Measurements from ENCODE around the gene IDS.
"Not testable (repeated sequence)": the region's sequence is repeated elsewhere in the genome, so short reads cannot be mapped to it uniquely, and the experiment has no call there.

Gene IDS

DNA sequence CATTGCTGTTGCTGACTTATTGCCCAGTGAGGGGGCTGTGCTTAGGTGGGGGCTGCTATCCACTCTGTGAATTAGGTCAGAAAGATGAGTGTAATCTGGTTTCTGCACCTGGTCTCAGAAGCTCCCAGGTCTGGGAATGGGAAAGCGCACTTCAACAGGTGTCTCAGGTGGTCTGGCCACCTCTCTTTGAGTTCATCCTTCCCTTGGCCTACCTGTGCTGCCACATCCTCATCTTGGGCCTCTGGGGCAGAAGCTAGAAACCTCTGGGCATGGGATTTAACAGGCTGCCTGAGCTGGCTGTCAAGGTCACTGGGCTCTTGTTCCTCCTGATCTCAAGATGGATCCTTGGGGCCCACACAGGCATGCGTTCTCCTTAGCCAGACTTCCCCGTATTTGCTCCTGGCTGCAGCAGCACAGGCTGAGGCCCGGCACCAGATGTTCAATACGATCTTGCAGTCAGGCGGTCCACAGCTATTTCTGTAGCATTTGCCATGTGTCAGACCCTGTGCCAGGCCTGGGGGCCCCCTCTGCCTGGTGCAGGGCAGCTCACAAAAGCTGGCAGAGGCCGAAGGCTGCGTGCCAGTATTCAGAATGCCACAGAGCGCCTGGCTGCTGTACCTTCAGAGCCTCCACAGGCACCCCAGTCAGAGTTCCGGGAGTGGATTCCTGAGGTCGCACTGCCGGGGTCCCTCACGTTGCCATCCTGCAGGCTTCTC is 21.4 kb upstream of the IDS start:
- DNase-seq, result not testable (repeated sequence)

DNA sequence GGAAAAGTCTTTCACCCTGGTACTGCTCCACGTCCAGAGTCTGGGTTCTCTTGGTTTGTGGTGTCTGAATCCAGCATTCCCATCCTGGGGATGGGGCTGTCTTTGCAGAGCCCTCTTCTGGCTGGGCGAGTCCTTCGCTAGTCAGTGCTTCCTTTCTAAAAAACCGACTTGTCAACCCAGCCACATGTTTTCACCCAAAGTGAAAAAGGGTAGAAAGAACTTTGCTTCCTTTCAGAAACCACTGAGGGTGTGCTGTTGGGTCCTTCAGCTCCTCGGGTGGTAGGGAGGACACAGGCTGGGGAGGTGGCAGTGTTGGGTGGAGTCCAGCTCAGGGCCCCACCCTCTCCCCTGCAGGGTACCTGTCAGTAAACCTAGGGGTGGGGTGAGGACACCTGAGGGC is 20.8 kb upstream of the IDS start:
- not testable (repeated sequence) for DNase-seq

DNA sequence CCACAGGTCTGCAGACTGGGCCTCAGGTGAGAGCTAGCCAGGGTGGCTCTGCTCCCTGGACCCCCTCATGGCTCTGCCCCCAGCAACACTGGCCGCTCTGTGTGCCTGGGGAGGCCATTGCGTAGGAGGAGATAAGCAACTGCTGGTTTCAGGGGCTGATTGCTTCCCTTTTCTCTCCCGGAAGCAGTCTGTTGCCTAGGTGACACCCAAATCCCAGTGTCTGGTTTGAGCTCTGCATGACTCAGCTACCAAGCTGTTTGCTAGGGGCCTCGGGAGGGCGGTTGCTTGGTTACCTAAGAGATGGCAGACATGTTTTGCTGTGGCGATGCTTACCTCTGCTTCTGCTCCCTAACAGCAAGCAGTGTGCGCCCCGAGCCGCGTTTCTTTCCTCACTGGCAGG is 20.3 kb upstream of the IDS start:
- peak in 2 of 4 experiments; percentile 25 to 47 for DNase-seq

DNA sequence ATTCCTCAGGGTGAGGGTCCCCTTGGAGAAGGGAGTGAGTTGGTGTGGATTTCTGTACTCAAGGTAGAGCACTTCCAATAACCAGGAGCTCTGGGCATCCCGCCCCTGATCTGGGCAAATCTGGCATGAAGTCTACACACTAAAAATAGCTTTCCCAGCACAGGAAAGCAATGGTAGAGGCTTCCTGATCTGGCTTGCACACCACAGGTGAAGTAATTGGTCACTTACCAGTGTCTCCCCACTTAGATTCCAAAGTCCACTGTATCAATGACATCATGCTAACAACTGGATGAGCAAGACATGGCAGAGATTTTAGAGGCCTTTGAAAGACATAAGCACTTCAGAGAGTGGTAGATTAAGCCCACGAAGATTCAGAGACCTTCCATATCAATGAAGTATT is 17.8 kb upstream of the IDS start:
- no peak for DNase-seq

DNA sequence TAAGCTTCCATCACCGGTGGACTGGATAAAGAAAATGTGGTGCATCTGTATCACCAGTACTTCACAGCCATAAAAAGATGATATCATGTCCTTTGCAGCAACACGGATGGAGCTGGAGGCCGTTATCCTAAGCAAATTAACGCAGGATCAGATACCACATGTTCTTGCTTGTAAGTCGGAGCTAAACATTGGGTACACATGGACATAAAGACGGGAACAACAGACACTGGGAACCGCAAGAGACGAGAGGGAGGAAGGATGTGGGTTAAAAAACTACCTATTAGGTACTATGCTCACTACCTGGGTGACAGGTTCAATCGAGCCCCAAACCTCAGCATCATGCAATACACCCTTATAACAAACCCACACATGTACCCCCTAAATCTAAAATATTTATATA is 16.3 kb upstream of the IDS start:
- no peak for DNase-seq

DNA sequence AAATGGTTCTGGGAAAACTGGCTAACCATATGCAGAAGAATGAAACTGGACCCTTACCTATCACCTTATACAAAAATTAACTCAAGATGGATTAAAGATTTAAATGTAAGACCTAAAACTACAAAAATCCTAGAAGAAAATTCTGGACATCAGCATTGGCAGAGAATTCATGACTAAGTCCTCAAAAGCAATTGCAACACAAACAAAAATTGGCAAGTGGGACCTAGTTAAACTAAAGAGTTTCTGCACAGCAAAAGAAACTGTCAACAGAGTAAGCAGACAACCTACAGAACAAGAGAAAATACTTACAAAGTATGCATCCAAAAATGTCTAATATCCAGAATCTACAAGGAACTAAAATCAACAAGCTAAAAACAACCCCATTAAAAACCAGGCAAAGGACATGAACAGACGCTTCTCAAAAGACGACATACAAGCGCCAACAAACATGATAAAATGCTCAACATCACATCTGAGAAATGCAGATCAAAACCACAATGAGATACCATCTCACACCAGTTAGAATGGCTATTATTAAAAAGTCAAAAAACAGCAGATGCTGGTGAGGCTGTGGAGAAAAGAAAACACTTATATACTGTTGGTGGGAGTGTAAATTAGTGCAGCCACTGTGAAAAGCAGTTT is 15.7 kb upstream of the IDS start:
- DNase-seq, result not testable (repeated sequence)

DNA sequence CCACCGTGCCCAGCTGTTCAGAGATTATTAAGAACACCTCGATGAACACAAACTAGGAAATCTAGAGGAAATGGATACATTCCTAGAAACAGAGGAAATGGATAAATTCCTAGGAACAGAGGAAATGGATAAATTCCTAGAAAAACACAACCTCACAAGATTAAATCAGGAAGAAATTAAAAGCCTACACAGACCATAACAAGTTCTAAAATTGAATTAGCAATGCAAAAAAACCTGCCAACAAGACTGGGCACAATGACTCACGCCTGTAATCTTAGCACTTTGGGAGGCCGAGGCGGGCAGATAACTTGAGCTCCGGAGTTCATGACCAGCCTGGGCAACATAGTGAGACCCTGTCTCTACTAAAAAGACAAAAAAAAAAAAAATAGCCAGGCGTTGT is 13.1 kb upstream of the IDS start:
- no peak for DNase-seq

DNA sequence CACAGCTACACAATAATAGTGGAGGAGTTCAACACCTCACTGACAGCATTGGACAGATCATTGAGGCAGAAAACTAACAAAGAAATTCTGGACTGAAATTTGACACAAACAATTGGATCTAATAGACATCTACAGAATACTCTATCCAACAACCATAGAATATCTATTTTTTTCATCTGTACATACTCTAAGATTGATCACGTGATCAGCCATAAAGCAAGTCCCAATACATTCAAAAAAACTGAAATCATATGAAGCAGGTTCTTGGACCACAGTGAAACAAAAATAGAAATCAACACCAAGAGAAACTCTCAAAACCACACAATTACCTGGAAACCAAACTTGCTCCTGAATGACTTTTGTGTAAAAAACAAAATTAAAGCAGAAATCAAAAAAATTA is 12.2 kb upstream of the IDS start:
- DNase-seq, result no peak

DNA sequence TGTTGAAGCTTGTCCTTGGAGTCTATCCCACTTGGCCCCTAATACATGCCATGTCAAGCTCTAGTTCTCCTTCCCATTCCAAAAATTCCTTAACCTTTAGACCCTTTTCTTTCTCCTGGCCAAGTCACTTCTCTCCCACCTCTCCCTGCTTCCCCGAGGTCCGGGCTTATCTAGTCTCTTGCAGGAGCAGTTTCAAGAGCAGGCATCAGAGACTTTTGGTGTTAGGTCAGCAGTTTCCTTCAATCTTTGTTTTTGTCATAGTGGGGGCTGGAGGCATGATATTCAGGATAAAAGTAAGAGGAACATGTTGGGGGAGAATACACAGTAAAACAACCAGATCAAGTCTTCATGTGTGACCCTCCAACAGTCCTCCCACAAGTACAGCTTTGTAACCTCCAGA is 11.5 kb upstream of the IDS start:
- DNase-seq, result no peak

DNA sequence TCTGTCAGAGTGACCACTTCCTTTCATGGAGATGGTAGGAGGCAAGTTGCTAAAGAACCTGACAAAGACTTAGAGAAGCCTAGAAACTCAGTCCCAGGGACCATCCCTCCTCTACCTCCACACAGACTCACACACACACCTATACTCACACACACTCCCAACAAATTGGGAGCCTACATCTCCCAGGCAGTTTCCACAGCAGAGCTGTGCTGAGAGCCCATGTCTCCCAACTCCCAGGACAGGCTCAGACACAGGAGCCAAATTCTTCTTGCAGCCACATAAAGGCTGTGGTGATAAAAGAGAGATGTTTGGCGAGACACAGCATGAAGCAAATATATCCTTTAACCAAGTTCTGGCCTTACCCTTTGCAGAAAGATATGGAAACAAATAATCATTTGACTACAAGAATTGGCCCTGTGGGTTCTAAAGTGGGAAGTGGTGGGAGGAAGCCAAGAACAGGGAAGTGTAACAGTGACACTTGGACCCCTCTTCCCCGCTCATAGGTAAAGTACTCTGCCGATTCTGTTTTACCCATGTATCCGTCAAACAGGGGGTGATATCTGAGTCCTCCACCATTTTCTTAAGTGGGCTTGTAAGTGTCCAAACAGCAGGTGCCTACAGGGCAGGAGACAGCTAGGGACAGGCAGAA is 11.0 kb upstream of the IDS start:
- no peak for DNase-seq

DNA sequence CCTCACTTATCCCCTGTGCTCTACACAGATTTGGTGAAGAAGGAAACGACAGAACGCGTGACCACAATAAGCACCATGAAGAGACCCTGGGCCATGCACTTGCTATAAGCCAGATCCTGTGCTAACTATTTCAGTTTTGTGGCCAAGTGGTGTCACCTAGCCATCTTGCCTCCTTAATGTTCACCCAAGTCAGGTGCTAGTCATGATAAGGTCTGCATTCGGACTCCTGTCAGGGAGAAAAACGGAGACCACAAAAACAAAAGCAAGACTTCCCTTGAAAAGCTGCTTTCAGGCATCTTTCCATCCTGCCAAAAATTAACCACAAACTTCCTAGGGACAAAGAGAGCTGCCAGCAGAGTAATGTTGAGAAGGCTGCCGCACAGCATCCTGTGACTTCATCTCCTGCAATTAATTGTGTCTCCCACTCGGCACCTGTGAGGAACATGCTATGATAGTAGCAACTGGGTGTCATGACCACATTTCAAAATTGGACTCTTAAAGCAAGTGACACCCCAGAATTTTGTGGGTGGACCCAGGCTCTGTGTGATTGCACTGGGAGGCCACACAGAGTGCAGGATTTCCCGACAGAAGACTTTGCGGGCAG is 8.8 kb upstream of the IDS start:
- DNase-seq, result no peak

DNA sequence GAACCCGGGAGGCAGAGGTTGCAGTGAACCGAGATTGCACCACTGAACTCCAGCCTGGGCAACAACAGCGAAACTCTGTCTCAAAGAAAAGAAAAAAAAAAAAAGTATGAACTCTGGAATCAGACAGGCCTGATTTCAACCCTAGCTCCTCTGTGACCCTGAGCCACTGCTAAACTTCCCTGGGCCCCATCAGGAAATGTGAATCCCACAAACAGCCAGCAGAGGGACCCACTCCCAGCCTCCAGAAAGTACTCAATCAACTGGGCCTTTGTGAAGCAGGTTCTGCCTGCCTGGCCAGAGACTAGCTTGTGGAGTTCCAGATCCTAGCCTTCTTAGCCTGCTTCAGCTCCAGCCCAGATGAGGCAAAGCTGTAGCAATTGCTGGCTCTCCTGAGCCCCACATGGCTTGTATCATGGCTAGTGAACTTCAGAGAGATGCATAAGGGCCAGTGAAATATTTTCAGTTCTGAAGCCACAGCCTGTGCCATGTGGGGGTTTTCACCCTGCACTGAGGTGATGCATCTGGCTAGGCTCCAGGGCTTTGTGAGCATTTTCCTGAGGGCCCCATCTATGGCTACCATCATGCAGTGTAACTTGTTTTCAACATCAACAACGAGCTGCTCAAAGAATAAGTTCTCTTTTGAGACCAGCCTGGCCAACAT is 7.2 kb upstream of the IDS start:
- peak in 3 of 4 experiments; percentile 5 to 32 (median 10) for DNase-seq

DNA sequence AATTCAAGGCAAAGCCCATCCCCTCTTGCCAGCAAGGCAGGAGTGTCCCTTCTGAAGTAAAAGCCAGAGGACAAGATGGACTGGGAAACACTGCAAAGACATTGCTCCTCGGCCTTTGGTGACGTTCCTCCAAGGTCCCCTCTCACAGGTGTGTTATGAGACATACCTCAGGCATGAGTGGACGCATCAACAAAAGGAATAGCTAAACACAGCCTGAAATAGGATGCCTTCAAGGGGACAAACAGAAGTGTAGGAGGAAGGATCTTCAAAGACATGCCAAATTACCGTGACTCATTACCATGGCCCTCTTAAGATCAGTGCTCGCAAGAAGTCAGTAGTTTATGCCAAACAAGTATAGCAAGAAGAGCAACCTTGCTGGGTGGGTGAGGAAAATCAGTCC is 6.0 kb upstream of the IDS start:
- no peak for DNase-seq

DNA sequence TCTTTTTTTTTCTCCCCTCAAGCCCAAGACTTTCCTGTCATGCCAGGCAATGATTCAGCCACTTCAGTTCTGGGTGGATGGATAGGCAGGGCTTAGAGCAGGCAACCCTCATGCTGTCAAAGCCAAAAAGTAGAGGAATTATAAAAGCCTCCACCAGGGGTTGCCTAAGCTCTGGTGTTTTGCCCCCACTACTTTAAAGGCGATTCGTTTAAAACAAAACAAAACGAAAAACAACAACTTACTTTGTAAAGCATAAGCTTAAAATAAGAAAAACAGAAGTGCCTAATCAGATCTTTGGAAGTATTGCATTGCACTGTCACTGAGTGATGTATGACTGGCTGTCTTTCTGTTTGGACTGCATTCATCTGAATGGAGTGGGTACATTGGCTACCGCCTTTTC is 5.3 kb upstream of the IDS start:
- DNase-seq, result no peak

DNA sequence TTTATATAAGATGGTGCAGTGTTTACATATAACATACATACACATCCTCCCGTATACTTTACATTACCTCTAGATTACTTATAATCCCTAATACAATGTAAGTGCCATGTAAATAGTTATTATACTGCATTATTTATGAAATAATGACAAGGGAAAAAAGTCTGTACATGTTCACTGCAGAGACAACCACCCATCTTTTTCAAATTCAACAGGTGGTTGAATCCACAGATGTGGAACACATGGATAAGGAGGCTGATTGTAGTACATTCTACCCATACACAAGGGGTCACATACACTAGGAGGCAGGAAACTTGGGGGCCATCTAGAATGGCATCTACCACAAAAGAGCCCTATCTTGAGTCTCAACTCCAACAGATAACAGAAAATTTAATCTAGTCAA is 3.4 kb upstream of the IDS start:
- no peak for DNase-seq

DNA sequence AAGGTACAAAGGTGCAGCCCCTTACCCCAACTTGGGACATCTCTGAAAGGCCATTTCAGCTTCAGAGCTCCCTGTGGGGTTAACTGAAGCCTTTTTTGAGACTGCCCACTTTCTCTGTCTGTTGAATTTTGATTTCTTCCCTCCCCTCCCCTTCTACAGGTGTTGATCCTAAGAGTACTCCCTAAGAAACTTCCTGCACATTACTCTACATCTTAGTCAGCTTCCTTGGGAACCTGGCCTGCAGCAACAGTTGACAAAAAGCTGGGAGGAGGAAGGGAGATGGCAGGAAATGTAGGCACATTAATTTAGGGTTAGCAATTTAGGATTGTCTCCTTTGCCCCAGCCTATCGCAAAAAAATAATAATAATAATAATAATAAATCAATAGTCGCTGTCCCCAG is 1.2 kb upstream of the IDS start:
- DNase-seq, result no peak

DNA sequence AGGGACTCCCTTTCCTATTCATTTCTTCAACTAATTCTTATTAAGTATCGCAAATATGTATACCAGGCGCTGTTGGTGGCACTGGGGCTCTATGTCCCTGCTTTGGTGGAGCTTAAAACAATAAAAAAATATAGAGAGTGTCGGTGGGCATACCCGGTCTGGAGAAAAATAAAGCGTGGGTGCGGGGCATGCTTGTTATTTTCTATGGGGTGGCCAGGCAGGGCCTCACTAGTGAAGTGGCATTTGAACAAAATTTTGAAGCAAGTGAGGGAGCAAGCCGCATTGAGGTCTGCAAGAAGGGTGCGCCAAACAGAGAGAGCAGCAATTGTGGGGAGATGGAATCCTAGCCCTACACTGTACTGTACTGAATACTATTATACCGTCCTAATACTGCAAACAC is 565 bp upstream of the IDS start:
- DNase-seq, result no peak

DNA sequence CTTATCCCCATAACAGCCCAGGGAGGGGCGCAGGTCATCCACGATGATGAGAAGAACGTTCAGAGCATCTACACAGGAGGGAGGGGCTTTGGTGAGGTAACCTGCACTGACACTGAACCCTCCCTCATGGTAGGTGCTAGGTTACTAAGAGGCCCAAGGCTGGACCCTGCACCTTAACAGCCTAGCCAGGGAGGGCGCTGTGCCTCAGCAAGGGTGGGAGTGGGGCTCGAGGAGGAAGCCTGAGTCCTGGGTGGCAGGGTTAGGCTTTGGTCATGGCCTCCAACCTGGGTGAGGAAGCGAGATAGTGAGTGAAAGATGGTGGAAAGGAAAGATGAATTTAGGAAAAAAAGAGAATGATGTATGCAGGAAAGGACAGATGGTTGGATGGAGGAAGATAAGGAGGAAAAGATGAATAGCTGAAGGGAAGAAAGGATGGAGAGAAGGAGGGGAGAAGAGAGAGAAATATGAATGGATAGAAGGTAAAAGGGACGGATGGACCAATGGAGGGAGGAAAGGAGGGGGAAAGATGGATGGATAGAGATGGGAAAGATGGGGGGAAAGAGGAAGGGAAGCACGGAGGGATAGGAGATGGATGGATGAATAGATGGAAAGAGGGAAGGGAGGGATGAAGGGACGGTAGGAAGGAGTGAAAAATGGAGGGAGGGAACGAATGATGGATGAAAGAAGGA is 736 bp downstream of the IDS start:
- peak in 3 of 4 experiments; percentile 3 to 50 (median 27) for DNase-seq

DNA sequence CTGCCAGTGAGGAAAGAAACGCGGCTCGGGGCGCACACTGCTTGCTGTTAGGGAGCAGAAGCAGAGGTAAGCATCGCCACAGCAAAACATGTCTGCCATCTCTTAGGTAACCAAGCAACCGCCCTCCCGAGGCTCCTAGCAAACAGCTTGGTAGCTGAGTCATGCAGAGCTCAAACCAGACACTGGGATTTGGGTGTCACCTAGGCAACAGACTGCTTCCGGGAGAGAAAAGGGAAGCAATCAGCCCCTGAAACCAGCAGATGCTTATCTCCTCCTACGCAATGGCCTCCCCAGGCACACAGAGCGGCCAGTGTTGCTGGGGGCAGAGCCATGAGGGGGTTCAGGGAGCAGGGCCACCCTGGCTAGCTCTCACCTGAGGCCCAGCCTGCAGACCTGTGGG is 1.7 kb downstream of the IDS start:
- DNase-seq, result peak in 1 of 4 experiments; percentile 42

DNA sequence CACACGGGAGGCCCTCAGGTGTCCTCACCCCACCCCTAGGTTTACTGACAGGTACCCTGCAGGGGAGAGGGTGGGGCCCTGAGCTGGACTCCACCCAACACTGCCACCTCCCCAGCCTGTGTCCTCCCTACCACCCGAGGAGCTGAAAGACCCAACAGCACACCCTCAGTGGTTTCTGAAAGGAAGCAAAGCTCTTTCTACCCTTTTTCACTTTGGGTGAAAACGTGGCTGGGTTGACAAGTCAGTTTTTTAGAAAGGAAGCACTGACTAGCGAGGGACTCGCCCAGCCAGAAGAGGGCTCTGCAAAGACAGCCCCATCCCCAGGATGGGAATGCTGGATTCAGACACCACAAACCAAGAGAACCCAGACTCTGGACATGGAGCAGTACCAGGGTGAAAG is 2.2 kb downstream of the IDS start:
- DNase-seq, result not testable (repeated sequence)

DNA sequence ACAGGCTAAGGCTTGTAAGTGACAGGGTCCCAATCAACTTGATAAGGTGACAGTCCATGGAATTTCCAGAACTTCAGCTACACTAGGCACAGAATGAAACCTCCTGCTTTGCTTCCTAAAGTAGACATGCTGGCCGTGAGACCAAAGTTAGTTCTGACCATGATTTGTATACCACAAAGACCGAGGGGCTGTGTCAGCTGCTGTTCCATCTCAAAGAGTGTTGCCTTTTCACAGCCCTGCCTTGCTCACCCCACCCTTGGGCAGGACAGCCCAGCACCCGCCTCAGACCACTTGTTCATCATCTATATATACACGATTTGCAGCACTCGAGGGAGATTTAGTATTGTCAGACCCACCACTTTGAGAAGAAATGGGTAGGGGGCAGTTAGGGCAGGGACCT is 5.3 kb downstream of the IDS start:
- DNase-seq, result no peak

DNA sequence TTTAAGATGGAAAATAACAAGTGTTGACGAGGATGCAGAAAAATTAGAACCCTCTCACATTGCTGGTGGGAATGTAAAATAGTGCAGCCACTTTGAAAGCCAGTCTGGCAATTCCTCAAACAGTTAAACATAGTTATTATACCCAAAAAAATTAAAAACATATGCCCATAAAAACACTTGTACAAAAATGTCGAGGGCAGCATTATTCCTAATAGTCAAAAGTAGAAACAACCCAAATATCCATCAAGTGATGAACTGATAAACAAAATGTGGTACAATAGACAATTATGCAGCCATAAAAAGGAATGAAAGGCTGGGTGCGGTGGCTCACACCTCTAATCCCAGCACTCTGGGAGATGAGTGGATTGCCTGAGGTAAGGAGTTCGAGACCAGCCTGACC is 6.3 kb downstream of the IDS start:
- DNase-seq, result no peak

DNA sequence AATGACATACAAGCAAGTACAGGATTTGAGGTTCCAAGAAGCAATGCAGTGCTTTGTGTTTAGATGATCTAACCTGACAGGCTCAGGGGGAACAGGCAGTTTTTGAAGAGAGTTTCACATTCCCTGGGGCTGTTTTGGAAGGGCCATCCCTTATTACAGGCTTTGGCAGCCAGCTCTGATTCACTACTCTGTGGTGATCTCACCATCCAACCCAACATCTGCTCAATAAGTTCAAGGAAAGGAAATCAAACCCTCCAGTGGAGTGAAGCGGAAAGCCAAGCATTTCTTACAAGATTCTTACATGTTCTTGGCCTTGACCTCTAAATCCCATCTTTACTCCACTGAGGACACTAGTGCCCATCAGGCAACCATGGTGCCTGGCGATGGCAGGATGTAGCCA is 7.5 kb downstream of the IDS start:
- no peak for DNase-seq
